IgD-negative memory B cell (primary cell): ENCODE results near the gene GNAT3. TPM values are rescaled to one million over a fixed set of nuclear protein-coding genes. Genes with fewer than 3 reads are reported as not detected.

ENCODE experiments used
- H3K27ac Mint-ChIP-seq, 3 donors: one replicate each; pipeline ENCODE4 v1.8.0; 2020 to 2022; ENCODE audit warnings: mild to moderate bottlenecking in 3 of 3, mixed read lengths in 3 of 3, moderate library complexity in 1 of 3
- H3K27me3 Mint-ChIP-seq: one replicate; pipeline ENCODE4 v1.8.0; 2021; ENCODE audit warnings: mixed read lengths
- H3K36me3 Mint-ChIP-seq: one replicate; pipeline ENCODE4 v1.8.0; 2020; ENCODE audit warnings: mild to moderate bottlenecking, mixed read lengths
- H3K4me1 Mint-ChIP-seq, 3 donors: one replicate each; pipeline ENCODE4 v1.8.0; 2020 to 2022; ENCODE audit warnings: mixed read lengths in 3 of 3, mild to moderate bottlenecking in 1 of 3
- H3K4me3 Mint-ChIP-seq, 4 donors: one replicate each; pipeline ENCODE4 v1.8.0; 2020 to 2022; ENCODE audit warnings: mild to moderate bottlenecking in 4 of 4, mixed read lengths in 4 of 4, moderate library complexity in 3 of 4
- H3K9me3 Mint-ChIP-seq, 3 donors: one replicate each; pipeline ENCODE4 v1.8.0; 2020 to 2021; ENCODE audit warnings: mixed read lengths in 3 of 3, mild to moderate bottlenecking in 1 of 3
- polyA plus RNA-seq: library from polyadenylated mRNA; unstranded; fragments of 300-500 nt; fragmentation: Illumina TruSeq; gene quantifications from one replicate; pipeline ENCODE4 v1.2.3, GENCODE V29; 2021

Gene GNAT3
- polyA plus RNA-seq, 1 donor from 2014 or later: not detected

DNA sequence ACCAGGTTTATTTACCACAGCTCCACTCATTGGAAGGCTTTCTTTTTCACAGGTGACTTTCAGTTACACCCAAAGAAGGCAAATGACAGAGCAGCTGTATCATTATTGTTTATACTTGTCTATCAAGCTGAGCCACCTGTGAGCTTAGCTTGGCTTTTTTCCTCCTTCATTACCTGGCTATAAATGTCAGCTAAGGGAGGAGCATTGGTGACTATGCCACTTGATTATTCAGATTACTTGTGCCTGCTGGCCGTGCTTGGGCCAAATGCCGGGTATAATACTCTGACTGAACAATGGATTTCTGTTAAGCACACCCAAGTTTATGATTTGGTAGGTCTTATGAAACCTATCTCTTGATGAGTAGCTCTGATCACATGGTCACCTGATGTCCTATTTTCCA lies 9.9 kb upstream of the GNAT3 start:
- no peak overlapping the region for H3K4me3 Mint-ChIP-seq
- H3K4me1 Mint-ChIP-seq: peaks cover 0 to 1% (median 0%) of the 10 kb centered on the region in 3 donors
- no peak overlapping the region for H3K27ac Mint-ChIP-seq
- no peaks in the 10 kb centered on the region for H3K27me3 Mint-ChIP-seq
- peaks cover 0 to 6% (median 2%) of the 10 kb centered on the region in 3 donors for H3K9me3 Mint-ChIP-seq
- H3K36me3 Mint-ChIP-seq: no peaks in the 10 kb centered on the region

GRCh38 chr7:80520199-80520598 lies 8.3 kb upstream of the GNAT3 start:
- H3K36me3 Mint-ChIP-seq: no peaks in the 10 kb centered on the region
- H3K27ac Mint-ChIP-seq: no peak overlapping the region
- H3K9me3 Mint-ChIP-seq: peaks cover 0 to 6% (median 2%) of the 10 kb centered on the region in 3 donors
- H3K27me3 Mint-ChIP-seq: no peaks in the 10 kb centered on the region
- no peak overlapping the region for H3K4me3 Mint-ChIP-seq
- peaks cover 0 to 1% (median 0%) of the 10 kb centered on the region in 3 donors for H3K4me1 Mint-ChIP-seq

DNA sequence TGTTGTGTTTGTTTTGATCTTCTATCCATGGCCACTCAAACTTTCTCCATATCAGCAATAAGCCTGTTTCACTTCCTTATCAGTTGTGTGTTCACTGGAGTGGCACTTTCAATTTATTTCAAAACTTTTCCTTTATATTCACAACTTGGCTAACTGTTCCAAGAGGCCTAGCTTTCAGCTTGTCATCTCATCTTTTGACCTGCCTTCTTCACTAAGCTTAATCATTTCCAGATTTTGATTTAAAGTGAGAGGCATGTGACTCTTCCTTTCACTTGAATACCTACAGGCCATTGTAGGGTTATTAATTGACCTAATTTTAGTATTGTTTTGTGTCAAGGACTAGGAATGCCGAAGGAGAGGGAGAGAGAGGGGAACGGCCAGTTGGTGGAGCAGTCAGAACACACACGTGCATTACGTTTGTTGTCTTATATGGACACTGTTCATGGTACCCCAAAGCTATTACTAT lies 5.5 kb upstream of the GNAT3 start:
- no peak overlapping the region for H3K27ac Mint-ChIP-seq
- no peak overlapping the region for H3K4me3 Mint-ChIP-seq
- no peaks in the 10 kb centered on the region for H3K36me3 Mint-ChIP-seq

GRCh38 chr7:80515298-80515697 lies 3.4 kb upstream of the GNAT3 start:
- Mint-ChIP-seq H3K4me3 (no peak overlapping the region), H3K9me3 (peaks cover 0 to 2% (median 0%) of the 10 kb centered on the region in 3 donors), H3K27ac (no peak overlapping the region), H3K36me3 (no peaks in the 10 kb centered on the region), H3K4me1 (peaks cover 0 to 1% (median 0%) of the 10 kb centered on the region in 3 donors), H3K27me3 (no peaks in the 10 kb centered on the region)

More for the DNA sequence above, 5.5 kb upstream of the GNAT3 start:
- Mint-ChIP-seq H3K9me3 (peaks cover 0 to 2% (median 0%) of the 10 kb centered on the region in 3 donors), H3K27me3 (no peaks in the 10 kb centered on the region), H3K4me1 (peaks cover 0 to 1% (median 0%) of the 10 kb centered on the region in 3 donors)

DNA sequence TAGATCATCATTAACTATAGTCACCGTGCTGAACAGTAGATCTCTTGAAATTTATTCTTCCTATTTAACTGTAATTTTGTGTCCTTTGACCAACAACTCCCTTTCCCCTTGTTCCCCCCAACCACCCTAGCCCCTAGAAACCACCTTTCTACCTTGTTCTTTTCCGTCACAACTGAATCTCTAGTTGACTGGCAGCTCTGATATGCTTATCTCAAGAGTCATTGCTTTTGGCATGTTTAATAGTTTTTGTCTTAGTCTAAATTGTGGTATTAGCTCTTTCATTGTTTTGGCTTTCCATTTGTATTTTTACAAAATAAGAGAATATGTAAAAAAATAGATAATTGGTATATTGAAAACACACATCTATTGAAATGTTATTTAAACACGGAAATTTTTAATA lies 1.8 kb downstream of the GNAT3 start:
- Mint-ChIP-seq H3K27me3 (no peaks in the 10 kb centered on the region), H3K4me3 (no peak overlapping the region), H3K36me3 (no peaks in the 10 kb centered on the region), H3K9me3 (peaks cover 0 to 2% (median 0%) of the 10 kb centered on the region in 3 donors), H3K27ac (no peak overlapping the region), H3K4me1 (no peaks in the 10 kb centered on the region)

GRCh38 chr7:80508440-80508839 lies 3.4 kb downstream of the GNAT3 start:
- H3K4me1 Mint-ChIP-seq: no peaks in the 10 kb centered on the region

GRCh38 chr7:80505900-80506500 lies 5.9 kb downstream of the GNAT3 start:
- no peak overlapping the region for H3K27ac Mint-ChIP-seq
- H3K9me3 Mint-ChIP-seq: peaks cover 0 to 5% (median 2%) of the 10 kb centered on the region in 3 donors
- H3K4me3 Mint-ChIP-seq: no peak overlapping the region
- no peaks in the 10 kb centered on the region for H3K4me1 Mint-ChIP-seq
- no peaks in the 10 kb centered on the region for H3K36me3 Mint-ChIP-seq
- no peaks in the 10 kb centered on the region for H3K27me3 Mint-ChIP-seq

More at GRCh38 chr7:80508440-80508839, 3.4 kb downstream of the GNAT3 start:
- H3K27ac Mint-ChIP-seq: no peak overlapping the region
- no peaks in the 10 kb centered on the region for H3K36me3 Mint-ChIP-seq
- no peaks in the 10 kb centered on the region for H3K27me3 Mint-ChIP-seq
- H3K4me3 Mint-ChIP-seq: no peak overlapping the region
- H3K9me3 Mint-ChIP-seq: peaks cover under 1 to 5% (median 2%) of the 10 kb centered on the region in 3 donors

DNA sequence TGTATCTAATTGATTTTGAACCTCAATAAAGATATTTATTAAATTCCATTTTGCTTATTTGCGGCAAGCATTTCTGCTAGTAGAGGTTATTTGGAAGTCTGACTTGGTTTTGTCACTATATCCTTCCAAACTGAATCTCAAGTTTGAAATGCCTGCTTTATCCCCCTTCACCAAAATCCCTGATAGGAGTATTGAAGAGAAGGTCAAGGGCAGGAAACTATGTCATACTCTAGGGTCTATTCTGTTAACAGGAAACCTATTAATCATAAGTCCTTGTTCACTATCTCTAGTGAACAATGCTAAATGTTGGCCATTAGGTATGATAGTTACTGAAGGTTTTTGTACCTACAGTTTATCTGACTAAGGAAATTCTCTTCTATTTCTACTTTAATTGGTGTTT lies 11.5 kb downstream of the GNAT3 start:
- Mint-ChIP-seq H3K9me3 (peaks cover 0 to 6% (median 5%) of the 10 kb centered on the region in 3 donors), H3K4me3 (no peak overlapping the region), H3K27me3 (no peaks in the 10 kb centered on the region), H3K27ac (no peak overlapping the region), H3K4me1 (no peaks in the 10 kb centered on the region), H3K36me3 (no peaks in the 10 kb centered on the region)

- no peaks in the 10 kb centered on the region for H3K4me1 Mint-ChIP-seq
- peaks cover 0 to 6% (median 5%) of the 10 kb centered on the region in 3 donors for H3K9me3 Mint-ChIP-seq
- H3K36me3 Mint-ChIP-seq: no peaks in the 10 kb centered on the region
- H3K4me3 Mint-ChIP-seq: no peak overlapping the region
- H3K27ac Mint-ChIP-seq: no peak overlapping the region
- no peaks in the 10 kb centered on the region for H3K27me3 Mint-ChIP-seq
These were observed 12.4 kb downstream of the GNAT3 start for GRCh38 chr7:80499350-80499953.

- no peaks in the 10 kb centered on the region for H3K27me3 Mint-ChIP-seq
- H3K4me1 Mint-ChIP-seq: no peaks in the 10 kb centered on the region
- no peak overlapping the region for H3K27ac Mint-ChIP-seq
- no peaks in the 10 kb centered on the region for H3K36me3 Mint-ChIP-seq
- peaks cover 0 to 6% (median 3%) of the 10 kb centered on the region in 3 donors for H3K9me3 Mint-ChIP-seq
- no peak overlapping the region for H3K4me3 Mint-ChIP-seq
These were observed 13.1 kb downstream of the GNAT3 start for GRCh38 chr7:80498481-80499349.

GRCh38 chr7:80496586-80496985 lies 15.3 kb downstream of the GNAT3 start:
- H3K4me1 Mint-ChIP-seq: no peaks in the 10 kb centered on the region
- no peak overlapping the region for H3K4me3 Mint-ChIP-seq
- H3K36me3 Mint-ChIP-seq: no peaks in the 10 kb centered on the region
- no peaks in the 10 kb centered on the region for H3K27me3 Mint-ChIP-seq
- H3K9me3 Mint-ChIP-seq: peaks cover 0 to 4% (median 0%) of the 10 kb centered on the region in 3 donors
- H3K27ac Mint-ChIP-seq: no peak overlapping the region

DNA sequence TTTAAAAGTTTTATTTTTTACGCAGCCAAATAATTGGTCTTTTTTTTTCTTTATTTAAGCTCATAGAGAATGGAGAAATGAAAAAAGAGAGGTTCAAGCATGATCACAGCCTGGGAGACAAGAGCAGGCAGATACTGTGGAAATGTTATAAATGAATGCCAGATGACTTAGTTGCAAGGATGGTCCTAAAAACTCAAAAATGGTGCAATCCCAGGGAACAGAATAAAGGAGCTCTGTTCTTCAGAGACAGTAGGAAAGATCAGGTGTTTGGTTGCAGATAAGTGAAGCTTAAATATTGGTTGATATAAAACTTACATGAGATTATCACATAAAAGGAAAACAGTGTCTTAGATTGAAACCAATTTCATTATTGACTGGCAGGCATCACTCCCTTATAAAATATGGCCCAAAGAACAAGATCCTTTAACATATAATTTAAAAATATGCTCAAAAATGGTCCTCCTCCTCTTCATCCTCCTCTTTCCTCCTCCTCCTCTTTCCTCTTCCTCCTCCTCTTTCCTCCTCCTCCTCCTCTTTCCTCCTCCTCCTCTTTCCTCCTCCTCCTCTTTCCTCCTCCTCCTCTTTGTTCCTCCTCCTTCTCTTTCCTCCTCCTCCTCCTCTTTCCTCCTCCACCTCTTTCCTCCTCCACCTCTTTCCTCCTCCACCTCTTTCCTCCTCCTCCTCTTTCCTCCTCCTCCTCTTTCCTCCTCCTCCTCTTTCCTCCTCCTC lies 18.6 kb downstream of the GNAT3 start:
- no peak overlapping the region for H3K27ac Mint-ChIP-seq
- H3K36me3 Mint-ChIP-seq: no peaks in the 10 kb centered on the region
- no peaks in the 10 kb centered on the region for H3K27me3 Mint-ChIP-seq
- peaks cover 3 to 10% (median 4%) of the 10 kb centered on the region in 3 donors for H3K9me3 Mint-ChIP-seq
- no peak overlapping the region for H3K4me3 Mint-ChIP-seq
- H3K4me1 Mint-ChIP-seq: no peaks in the 10 kb centered on the region

DNA sequence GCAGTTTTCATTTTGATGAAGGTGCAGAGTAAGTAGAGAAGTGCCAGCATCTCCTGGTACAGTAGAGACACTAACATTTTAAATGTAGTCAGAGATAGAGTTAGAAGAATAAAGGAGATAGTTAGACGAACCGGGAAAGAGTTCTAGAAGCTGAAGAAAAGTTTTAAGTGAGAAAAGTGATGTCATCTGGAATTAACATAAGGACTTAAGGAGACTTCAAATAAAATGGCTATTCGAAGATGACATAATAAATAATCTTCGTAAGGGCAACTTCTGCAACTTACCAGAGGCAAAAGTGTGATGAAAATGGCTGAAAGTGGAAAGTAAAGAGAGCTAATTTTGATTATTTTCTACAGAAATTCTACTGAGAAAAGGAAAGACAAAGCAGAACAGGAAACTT lies 20.4 kb downstream of the GNAT3 start:
- no peaks in the 10 kb centered on the region for H3K27me3 Mint-ChIP-seq
- peaks cover 4 to 10% (median 5%) of the 10 kb centered on the region in 3 donors for H3K9me3 Mint-ChIP-seq
- H3K4me3 Mint-ChIP-seq: no peak overlapping the region
- no peaks in the 10 kb centered on the region for H3K36me3 Mint-ChIP-seq
- H3K27ac Mint-ChIP-seq: no peak overlapping the region
- H3K4me1 Mint-ChIP-seq: no peaks in the 10 kb centered on the region

DNA sequence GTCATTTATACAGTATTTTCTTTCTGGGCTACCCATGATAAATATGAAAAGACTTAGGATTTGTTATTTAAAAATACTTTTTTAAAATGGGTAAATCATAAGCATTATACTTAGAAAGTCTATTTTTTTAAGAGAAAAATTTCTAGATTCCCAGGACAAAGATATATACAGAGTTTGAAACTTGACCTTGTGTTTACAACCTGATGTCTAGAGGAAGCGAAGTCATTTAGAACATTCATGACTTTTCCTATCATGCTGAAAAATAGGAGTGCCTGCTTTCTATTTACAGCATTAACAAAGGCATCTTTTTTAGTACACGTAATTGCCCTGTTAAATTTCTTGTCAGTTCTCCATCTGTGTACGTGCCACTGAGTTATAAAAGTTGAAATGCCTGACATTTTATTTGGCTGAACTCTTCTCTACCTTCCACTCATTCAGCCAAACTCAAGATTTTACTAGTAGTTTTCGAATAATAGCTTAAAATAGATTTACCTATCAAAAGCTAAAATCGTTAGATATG lies 23.0 kb downstream of the GNAT3 start:
- Mint-ChIP-seq H3K27me3 (no peaks in the 10 kb centered on the region), H3K27ac (no peak overlapping the region), H3K4me1 (no peaks in the 10 kb centered on the region), H3K9me3 (peaks cover 5 to 10% (median 6%) of the 10 kb centered on the region in 3 donors), H3K36me3 (no peaks in the 10 kb centered on the region), H3K4me3 (no peak overlapping the region)
